DND-41 (cell line): Measurements from ENCODE around the gene NRP1.

Experiments
- CTCF ChIP-seq: IDR thresholded peaks from 2 replicates; pipeline ENCODE4 v1.5.1; 2012; ENCODE audit warnings: borderline replicate concordance, low read length, moderate library complexity, mild to moderate bottlenecking; ENCODE audit not compliant: poor library complexity, severe bottlenecking; ENCODE audit errors: extremely low read depth
- EZH2 ChIP-seq: IDR thresholded peaks from 3 replicates; pipeline ENCODE4 v1.6.1; 2012; ENCODE audit warnings: borderline replicate concordance, low read depth, mild to moderate bottlenecking, moderate library complexity, low read length, inconsistent platforms; ENCODE audit not compliant: severe bottlenecking

GRCh38 chr10:33267708-33268107 lies 66.8 kb downstream of the NRP1 start:
- TF ChIP-seq CTCF, result no peak
- TF ChIP-seq EZH2, result no peak
